Ammon's horn (tissue), 1 donor: Measurements from ENCODE around the gene CCDC188.

ENCODE experiments used
- DNase-seq: peaks from one replicate; pipeline ENCODE4 v3.0.0-alpha.2; 2016; ENCODE audit warnings: low spot score

CCDC188 gene

GRCh38 chr22:20131859-20132685 is 18.8 kb downstream of the CCDC188 start:
- DNase-seq: peak; percentile 44

GRCh38 chr22:20131597-20131858 is 19.3 kb downstream of the CCDC188 start, which contains the start of gene ZDHHC8:
Gene ZDHHC8, plus strand, starts transcription at chr22:20131804. Its CDS starts 144 bp downstream, at chr22:20131948.
- DNase-seq: no peak

DNA sequence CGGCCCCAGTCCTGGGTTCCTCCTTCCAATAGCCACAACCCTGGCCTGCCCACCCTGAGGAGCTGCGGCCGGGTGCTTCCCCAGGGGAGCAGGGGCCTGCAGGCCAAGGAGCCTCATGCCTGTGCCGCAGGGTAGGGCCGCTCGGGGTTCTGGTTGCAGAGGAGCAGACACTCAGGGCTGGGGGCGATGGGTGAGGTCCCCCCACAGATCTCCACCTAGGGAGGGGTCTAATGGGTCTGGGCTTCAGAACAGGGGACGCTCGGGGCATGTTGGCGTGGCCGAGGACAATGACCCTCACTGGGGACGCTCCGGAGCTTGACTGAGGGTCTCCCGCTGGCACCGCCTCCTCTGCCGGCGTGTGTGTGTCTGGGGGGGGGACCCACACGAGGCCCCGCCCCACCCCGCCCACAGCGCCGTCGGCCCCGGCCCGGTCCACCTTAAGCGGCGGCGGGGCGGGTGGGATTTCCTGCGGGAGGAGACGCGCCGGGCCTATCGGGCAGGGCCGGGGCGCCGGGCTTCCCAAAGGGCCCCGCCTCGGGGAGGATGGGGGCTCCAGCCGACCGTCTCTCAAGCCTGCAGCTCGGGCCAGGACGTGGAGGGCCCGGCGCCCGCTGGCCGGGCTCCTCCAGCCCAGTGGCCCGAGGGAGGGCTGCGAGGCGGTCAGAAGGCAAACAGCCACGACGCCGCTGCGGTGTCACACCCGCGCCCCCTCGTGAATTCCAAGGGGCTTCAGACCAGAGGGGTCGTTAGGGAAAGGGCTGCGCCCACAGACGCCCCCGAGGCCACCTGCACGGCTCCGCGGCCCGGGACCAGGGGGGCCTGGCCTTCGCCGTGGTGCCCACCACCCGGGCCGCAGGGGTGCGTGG is 19.9 kb downstream of the CCDC188 start:
- DNase-seq: peak; percentile 84

GRCh38 chr22:20130319-20130718 is 20.5 kb downstream of the CCDC188 start:
- DNase-seq: no peak

GRCh38 chr22:20129747-20130014 is 21.2 kb downstream of the CCDC188 start:
- no peak for DNase-seq

DNA sequence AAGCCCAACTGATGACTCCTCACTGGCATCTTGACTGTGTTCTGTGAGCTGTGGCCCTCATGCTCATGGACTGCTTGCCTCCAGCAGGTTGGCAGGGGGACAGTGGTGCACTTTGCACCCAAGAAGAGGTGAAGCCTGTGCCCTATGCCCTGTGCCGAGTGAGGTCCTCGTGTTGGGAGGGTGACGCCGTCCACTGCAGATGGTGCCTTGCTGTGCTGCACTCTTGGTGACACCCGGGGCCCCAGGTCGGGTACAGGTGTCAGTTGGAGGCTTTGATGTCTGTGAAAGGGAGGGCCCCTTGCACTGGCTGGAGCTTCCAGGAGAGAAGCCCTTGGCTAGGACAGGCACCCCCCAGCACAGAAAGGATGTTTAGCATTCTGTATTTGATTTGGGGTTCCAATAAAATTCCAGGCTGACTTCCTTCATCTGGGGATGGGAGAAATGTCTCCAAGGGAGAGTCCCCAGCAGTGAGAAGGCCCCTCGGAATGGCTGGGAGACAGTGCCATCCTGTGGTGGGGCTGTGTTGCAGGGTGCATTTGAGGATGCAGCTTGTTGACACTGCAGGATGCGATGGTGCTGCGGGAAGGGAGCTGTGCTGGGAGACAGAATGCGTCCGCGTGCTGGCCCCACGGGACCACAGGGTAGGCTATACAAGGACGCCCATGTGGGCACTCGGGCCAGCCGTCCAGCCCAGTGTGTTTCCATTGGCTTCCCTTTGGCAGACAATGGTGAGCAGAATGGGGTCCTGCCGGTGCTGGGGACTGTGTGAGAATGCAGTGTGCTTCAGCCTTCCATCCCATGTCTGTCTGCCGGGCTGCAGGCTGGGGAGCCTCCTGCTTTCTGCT is 21.7 kb downstream of the CCDC188 start:
- DNase-seq: peak; percentile 74

- no peak for DNase-seq
Observed at GRCh38 chr22:20128619-20128901, 22.3 kb downstream of the CCDC188 start.

GRCh38 chr22:20127869-20128618 is 22.8 kb downstream of the CCDC188 start:
- no peak for DNase-seq

DNA sequence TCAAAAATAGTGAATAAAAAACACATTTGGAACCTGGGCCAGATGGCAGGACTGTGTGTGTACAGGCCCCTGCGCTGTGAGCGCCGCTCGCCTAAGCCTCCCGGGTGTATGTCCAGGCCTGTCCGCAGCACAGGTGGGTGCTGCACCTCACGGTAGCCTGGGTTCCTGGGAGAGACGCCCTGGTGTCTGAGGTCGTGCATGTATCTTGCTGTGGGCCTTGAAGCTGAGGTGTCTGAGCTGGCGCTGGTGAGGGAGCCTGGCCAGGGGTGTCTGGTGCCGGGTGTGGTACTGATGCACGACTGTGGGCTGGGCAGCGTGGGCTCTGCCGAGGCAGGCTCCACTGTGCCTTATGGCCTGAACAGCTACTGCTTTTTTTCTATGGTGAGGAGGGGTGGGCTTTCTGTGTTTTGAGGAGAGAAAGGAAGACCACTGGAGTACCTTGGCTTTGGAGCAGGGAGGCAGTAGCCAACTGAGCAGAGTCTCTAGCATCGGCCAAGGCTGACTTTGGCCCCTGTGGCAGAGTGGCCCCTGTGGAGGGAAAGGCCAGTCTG is 23.5 kb downstream of the CCDC188 start:
- no peak for DNase-seq

- DNase-seq: no peak
Observed at GRCh38 chr22:20126284-20127029, 24.4 kb downstream of the CCDC188 start.

- DNase-seq: no peak
Observed at GRCh38 chr22:20125201-20126174, 25.4 kb downstream of the CCDC188 start.

GRCh38 chr22:20124083-20124787 is 26.6 kb downstream of the CCDC188 start:
- DNase-seq: no peak

DNA sequence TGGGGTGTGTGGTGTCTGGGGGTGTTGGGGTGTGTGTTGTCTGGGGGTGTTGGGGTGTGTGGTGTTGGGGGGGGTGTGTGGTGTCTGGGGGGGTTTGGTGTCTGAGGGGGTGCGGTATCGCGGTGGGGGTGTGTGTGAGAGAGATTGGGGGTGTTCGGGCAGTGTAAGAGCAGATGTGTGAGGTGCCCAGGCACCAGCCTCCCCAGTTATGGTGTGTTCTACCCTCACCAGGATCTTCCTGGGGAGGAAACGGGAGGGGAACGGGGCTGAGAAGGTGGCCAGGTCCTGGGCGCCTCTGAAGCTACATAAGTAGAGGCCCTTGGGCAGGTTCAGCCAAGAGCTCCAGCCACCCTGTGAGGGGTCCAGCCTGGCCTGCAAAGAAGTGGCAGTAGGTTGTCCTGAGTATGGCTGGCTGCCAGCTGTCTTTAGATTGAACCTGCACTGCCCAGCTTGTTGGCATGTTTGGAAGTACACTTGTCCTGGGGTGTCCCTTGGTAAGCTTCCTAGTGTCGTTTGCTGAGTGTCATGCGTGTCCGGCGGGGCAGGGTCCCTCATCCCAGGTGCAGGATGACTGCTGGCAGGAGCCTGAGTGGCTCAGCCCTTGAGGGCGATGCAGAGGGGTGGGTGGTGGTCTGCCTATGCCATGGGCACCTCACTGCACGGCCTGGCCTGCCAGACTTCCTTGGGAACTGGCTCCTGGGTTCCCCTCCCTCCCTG is 27.3 kb downstream of the CCDC188 start:
- DNase-seq: no peak

DNA sequence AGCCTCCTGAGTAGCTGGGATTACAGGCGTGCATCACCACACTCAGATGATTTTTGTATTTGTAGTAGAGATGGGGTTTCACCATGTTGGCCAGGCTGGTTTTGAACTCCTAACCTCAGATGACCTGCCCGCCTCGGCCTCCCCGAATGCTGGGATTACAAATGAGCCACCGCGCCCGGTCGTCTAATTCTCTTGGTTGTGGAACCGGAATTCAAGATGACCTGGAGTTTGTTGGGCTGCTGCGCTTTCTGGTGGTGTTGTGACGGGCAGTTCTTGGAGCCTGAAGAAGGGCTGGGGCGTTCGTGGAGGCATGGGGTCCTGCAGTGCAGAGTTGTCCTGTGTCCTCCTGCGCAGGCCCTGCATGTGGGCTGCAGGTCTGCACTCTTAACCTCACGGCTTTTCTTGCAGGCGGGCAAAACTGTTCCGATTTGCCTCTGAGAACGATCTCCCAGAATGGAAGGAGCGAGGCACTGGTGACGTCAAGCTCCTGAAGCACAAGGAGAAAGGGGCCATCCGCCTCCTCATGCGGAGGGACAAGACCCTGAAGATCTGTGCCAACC is 28.9 kb downstream of the CCDC188 start:
- no peak for DNase-seq

DNA sequence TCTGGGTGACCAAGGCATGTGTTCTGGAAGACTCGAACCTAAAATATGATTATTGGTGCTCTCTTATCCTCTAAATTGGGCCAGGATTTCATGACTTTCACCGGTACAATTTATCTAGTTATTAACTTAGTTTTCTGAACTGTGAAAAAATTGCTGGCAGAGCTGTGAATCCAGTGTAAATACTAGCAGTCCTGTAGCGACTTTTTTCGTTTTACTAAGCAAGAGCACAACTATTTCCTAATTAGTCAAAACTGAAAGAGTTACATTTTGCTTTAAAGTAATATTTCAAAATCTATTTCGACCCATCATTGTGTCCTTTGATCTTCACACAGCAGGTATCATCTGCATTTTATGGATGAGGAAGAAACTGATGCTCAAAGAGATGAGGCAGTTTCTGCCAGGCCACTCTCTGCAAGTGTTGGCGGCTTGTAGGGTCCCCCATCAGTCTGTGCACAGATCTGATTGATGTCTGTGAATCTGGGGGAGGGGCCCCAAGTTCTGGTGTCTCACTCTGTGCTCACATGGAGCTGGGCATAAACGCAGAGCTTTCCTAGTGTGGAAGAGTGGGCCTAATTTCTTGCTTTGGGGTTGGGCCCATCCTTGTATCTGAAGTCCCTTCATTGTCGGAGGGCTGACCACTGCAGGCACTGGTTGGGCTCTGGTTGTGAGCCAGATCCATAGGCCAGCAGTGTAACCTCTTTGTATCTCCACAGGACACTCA is 32.4 kb downstream of the CCDC188 start:
- no peak for DNase-seq

DNA sequence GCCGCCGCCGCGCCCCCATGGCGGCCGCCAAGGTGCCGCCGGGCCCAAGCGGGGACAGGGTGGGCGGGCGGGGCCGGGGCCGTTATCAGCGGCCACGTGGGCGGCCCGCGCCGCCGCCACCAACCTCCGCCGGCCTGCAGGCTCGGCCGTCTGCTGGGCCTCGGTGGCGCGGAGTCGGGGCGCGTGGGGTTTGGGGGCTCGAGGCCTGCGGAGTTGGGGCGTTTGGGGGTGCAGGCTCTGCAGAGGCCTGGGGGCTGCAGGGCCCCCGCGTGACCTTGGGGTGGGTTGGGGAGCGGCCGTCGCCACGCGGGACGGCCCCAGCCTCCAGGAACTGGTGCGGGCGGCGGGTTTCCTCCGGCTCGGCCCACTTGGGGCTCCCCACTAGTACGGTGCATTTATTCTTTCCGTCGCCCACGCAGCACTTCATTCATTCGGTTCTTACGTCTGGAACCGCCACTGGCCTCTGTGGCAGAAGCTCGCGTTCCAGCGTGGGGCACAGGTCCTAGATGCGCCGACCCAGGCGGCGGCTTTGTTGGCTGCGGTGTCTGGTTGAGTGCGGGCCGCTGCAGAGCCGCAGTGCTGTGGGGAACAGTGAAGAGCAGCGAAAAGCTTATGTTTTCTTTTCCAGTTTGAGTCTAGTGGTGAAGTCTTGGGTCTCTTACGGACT is 33.1 kb downstream of the CCDC188 start:
- no peak for DNase-seq
